ENCODE results near the gene ARHGAP25.

DNA sequence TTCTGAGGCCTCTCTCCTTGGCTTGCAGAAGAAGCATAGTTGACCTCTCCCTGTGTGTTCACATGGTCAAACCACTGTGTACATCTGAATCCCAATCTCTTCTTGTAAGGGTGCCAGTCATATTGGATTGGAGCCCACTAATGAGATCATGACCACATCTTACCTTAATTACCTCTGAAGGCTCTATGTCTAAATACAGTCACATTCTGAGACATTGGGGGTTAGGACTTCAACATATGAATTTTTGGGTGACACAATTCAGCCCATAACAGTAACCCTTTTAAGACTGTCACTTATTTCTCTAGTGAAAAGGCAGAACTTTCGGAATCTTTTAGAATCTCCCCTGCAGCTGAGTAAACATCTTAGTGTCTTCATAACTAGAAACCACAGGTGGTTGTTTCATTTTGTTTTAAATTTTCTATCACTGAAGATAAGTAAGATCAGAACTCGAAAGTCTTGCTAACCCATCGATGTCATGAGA, 103.3 kb downstream of the ARHGAP25 start:
- TF ChIP-seq, protein P1, sequence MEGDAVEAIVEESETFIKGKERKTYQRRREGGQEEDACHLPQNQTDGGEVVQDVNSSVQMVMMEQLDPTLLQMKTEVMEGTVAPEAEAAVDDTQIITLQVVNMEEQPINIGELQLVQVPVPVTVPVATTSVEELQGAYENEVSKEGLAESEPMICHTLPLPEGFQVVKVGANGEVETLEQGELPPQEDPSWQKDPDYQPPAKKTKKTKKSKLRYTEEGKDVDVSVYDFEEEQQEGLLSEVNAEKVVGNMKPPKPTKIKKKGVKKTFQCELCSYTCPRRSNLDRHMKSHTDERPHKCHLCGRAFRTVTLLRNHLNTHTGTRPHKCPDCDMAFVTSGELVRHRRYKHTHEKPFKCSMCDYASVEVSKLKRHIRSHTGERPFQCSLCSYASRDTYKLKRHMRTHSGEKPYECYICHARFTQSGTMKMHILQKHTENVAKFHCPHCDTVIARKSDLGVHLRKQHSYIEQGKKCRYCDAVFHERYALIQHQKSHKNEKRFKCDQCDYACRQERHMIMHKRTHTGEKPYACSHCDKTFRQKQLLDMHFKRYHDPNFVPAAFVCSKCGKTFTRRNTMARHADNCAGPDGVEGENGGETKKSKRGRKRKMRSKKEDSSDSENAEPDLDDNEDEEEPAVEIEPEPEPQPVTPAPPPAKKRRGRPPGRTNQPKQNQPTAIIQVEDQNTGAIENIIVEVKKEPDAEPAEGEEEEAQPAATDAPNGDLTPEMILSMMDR (conservative IDR thresholded peaks at IDR 0.05; ENCODE audit: low read depth in 2 of 2), result no peak
- TF ChIP-seq ZNF331 (CRISPR knock-in tag; IDR thresholded peaks at IDR 0.05; ENCODE audit: low read depth), result no peak
- no peak for TF ChIP-seq JUNB (IDR thresholded peaks at IDR 0.05; ENCODE audit: unreplicated experiment)
- no peak for TF ChIP-seq POLR2AphosphoS5 (IDR thresholded peaks at IDR 0.05; ENCODE audit: low read depth)
- no peak for TF ChIP-seq EZH2 (IDR thresholded peaks at IDR 0.05; ENCODE audit: low read depth, unreplicated experiment)
